Uterus (tissue), 2 donors: ENCODE measurements around the gene ZNF695.

ENCODE experiments used
- CTCF ChIP-seq, 4 experiments: fragments of 200-600 bp in 2 of 4; fragments of 450-650 bp in 2 of 4; sonication (generic) in 2 of 4; IDR thresholded peaks; one replicate each; pipeline ENCODE4 v1.5.1; 2016 to 2019; ENCODE audit warnings: antibody characterized with exemption in 4 of 4, mild to moderate bottlenecking in 2 of 4, moderate library complexity in 1 of 4
- POLR2A ChIP-seq, 2 donors: fragments of 450-650 bp; IDR thresholded peaks; one replicate each; pipeline ENCODE4 v1.6.1; 2016; ENCODE audit warnings: antibody characterized with exemption in 2 of 2, mild to moderate bottlenecking in 1 of 2, moderate library complexity in 1 of 2

- TF ChIP-seq CTCF (IDR thresholded peaks at IDR 0.05) (no peak), POLR2A (IDR thresholded peaks at IDR 0.05) (no peak)
Observed at GRCh38 chr1:247007511-247008405, at the start of gene ZNF695.
